MM.1S (cell line): ENCODE data around the gene RAB11FIP4.

ENCODE experiments used
- CTCF ChIP-seq: fragments of 300-600 bp; sonication (generic); IDR thresholded peaks from 2 replicates; pipeline ENCODE4 v1.5.1; 2016; ENCODE audit warnings: antibody characterized with exemption, low read length, mixed read lengths
- EZH2 ChIP-seq: fragments of 300-600 bp; sonication (generic); optimal IDR thresholded peaks from 2 replicates; pipeline ENCODE3; 2017; ENCODE audit warnings: low read depth, mild to moderate bottlenecking, antibody characterized with exemption, low read length, mixed read lengths

GRCh38 chr17:31373150-31374093 lies 18.1 kb upstream of the RAB11FIP4 start:
- TF ChIP-seq EZH2 = no peak
- peak; percentile 72 for TF ChIP-seq CTCF
